HCT116 (cell line): Measurements from ENCODE around the gene CDK7. TPM values are rescaled to one million over a fixed set of nuclear protein-coding genes. Genes with fewer than 3 reads are reported as not detected.
A peak's percentile ranks its signal among the peaks of the same experiment; 100 is the strongest.

ENCODE experiments used
- ATAC-seq: fragments of 200-7000 bp; cut with Tn5 transposase; 2 replicates; pipeline ENCODE4 v1.9.1; 2020; ENCODE audit warnings: mild to moderate bottlenecking, moderate library complexity
- BruUV-seq: library from RNA; stranded (reverse); fragments of 400-500 nt; replicated peaks from 2 replicates; lab custom pipeline; 2021; lab: Mats Ljungman, UMichigan
- CTCF ChIA-PET: fragments of 300-600 bp; sonication (Branson Sonifier 250); formaldehyde crosslinking; loops from one replicate; lab custom pipeline; 2021; ENCODE audit warnings: antibody characterized with exemption; lab: Charles Lee
- POLR2A ChIA-PET: fragments of 300-600, 350-600 bp; sonication (Branson Sonifier 250); formaldehyde crosslinking; loops from one replicate; lab custom pipeline; 2021; ENCODE audit warnings: antibody characterized with exemption; lab: Charles Lee
- RAD21 ChIA-PET, 2 experiments: fragments of 300-600 bp; sonication (Branson Sonifier 250); formaldehyde crosslinking; loops; one replicate each; lab custom pipeline; 2023; ENCODE audit warnings: low total read pairs in 2 of 2; ENCODE audit not compliant: uncharacterized antibody in 2 of 2, unreplicated experiment in 2 of 2, low non-redundant PET in 1 of 2; lab: Charles Lee
- DNase-seq: peaks from one replicate; pipeline ENCODE4 v3.0.0-alpha.2; 2010; ENCODE audit warnings: low read depth, low spot score
- H2AFZ ChIP-seq: fragments of 200-600 bp; shearing (Covaris generic), sonication (generic); 2 replicates; pipeline ENCODE4 v1.6.1; 2017; ENCODE audit warnings: low read depth, mixed run types, mixed read lengths, antibody characterized with exemption, low read length; ENCODE audit not compliant: poor library complexity, severe bottlenecking
- H3K27ac ChIP-seq: 2 replicates; pipeline ENCODE4 v1.5.1; 2012; ENCODE audit warnings: low read depth, low read length
- H3K27me3 ChIP-seq: fragments of 200-600 bp; sonication (generic); 2 replicates; pipeline ENCODE4 v1.6.1; 2016; ENCODE audit warnings: mixed run types, low read length, mixed read lengths; ENCODE audit not compliant: insufficient read depth
- H3K36me3 ChIP-seq, 2 experiments: fragments of 200-500 bp in 1 of 2; fragments of 200-600 bp in 1 of 2; sonication (Bioruptor generic) in 1 of 2; sonication (generic) in 1 of 2; 2 replicates each; pipeline versions ENCODE4 v1.5.1 to v1.6.1; 2014 to 2016; ENCODE audit warnings: low read length in 2 of 2, inconsistent platforms in 1 of 2, mixed read lengths in 1 of 2, mixed run types in 1 of 2; ENCODE audit not compliant: insufficient read depth in 2 of 2, control insufficient read depth in 1 of 2
- H3K4me1 ChIP-seq, 2 experiments: fragments of 200-600 bp in 1 of 2; sonication (generic) in 1 of 2; 2 replicates each; pipeline versions ENCODE4 v1.5.1 to v1.6.1; 2012 to 2017; ENCODE audit warnings: low read length in 2 of 2, inconsistent platforms in 1 of 2, mild to moderate bottlenecking in 1 of 2, mixed read lengths in 1 of 2, mixed run types in 1 of 2, moderate library complexity in 1 of 2; ENCODE audit not compliant: insufficient read depth in 2 of 2, control insufficient read depth in 1 of 2
- H3K4me2 ChIP-seq: fragments of 200-600 bp; sonication (generic); 2 replicates; pipeline ENCODE4 v1.6.1; 2017; ENCODE audit warnings: mixed run types, low read length, mixed read lengths
- H3K4me3 ChIP-seq, 2 experiments: fragments of 200-600 bp in 1 of 2; sonication (generic) in 1 of 2; replicated peaks in 1 of 2; 2 replicates each; pipeline ENCODE4 v1.5.1; 2011 to 2016; ENCODE audit warnings: low read length in 2 of 2, control low read depth in 1 of 2, low read depth in 1 of 2, mild to moderate bottlenecking in 1 of 2, mixed read lengths in 1 of 2, mixed run types in 1 of 2
- H3K79me2 ChIP-seq: fragments of 200-600 bp; sonication (generic); 2 replicates; pipeline ENCODE4 v1.6.1; 2017; ENCODE audit warnings: mild to moderate bottlenecking, mixed run types, low read length, moderate library complexity, mixed read lengths; ENCODE audit not compliant: insufficient read depth
- H3K9ac ChIP-seq: fragments of 200-600 bp; sonication (generic); 2 replicates; pipeline ENCODE4 v1.6.1; 2016; ENCODE audit warnings: low read length, mixed read lengths
- H3K9me2 ChIP-seq: fragments of 200-600 bp; sonication (generic), shearing (Covaris generic); 2 replicates; pipeline ENCODE4 v1.6.1; 2017; ENCODE audit warnings: mixed run types, mild to moderate bottlenecking, moderate library complexity; ENCODE audit not compliant: insufficient read depth
- H3K9me3 ChIP-seq, 2 experiments: fragments of 200-500 bp in 1 of 2; fragments of 200-600 bp in 1 of 2; sonication (Bioruptor generic) in 1 of 2; sonication (generic) in 1 of 2; 2 replicates each; pipeline ENCODE4 v1.6.1; 2014 to 2017; ENCODE audit warnings: low read length in 2 of 2, mixed read lengths in 2 of 2, inconsistent platforms in 1 of 2, low read depth in 1 of 2, mild to moderate bottlenecking in 1 of 2, mixed run types in 1 of 2, moderate library complexity in 1 of 2; ENCODE audit not compliant: control insufficient read depth in 1 of 2, insufficient read depth in 1 of 2
- H4K20me1 ChIP-seq: fragments of 200-600 bp; sonication (generic), shearing (Covaris generic); 2 replicates; pipeline ENCODE4 v1.6.1; 2017; ENCODE audit warnings: mixed run types, mild to moderate bottlenecking, moderate library complexity; ENCODE audit not compliant: insufficient read depth
- CEBPB ChIP-seq: IDR thresholded peaks from 2 replicates; pipeline ENCODE4 v1.6.1; 2012; ENCODE audit warnings: low read depth
- EGR1 ChIP-seq: IDR thresholded peaks from 2 replicates; pipeline ENCODE4 v1.6.1; 2012; ENCODE audit warnings: low read depth
- ELF1 ChIP-seq: IDR thresholded peaks from 2 replicates; pipeline ENCODE4 v1.6.1; 2012; ENCODE audit warnings: low read depth, borderline replicate concordance
- EZH2 ChIP-seq: fragments of 200-600 bp; sonication (generic); IDR thresholded peaks from 2 replicates; pipeline ENCODE4 v1.6.1; 2017; ENCODE audit warnings: antibody characterized with exemption, mixed run types
- JUND ChIP-seq: IDR thresholded peaks from 2 replicates; pipeline ENCODE4 v1.6.1; 2012
- POLR2A ChIP-seq: IDR thresholded peaks from 2 replicates; pipeline ENCODE4 v1.7.0; 2011; ENCODE audit warnings: borderline replicate concordance; ENCODE audit not compliant: insufficient read depth, insufficient read length; ENCODE audit errors: extremely low read depth
- RAD21 ChIP-seq: IDR thresholded peaks from 2 replicates; pipeline ENCODE4 v1.6.1; 2012; ENCODE audit warnings: low read depth, mild to moderate bottlenecking
- REST ChIP-seq: IDR thresholded peaks from 2 replicates; pipeline ENCODE4 v1.6.1; 2012; ENCODE audit warnings: low read depth
- SIN3A ChIP-seq: IDR thresholded peaks from 2 replicates; pipeline ENCODE4 v1.6.1; 2012; ENCODE audit warnings: low read depth
- SRF ChIP-seq: IDR thresholded peaks from 2 replicates; pipeline ENCODE4 v1.6.1; 2012; ENCODE audit warnings: low read depth
- TCF7L2 ChIP-seq: IDR thresholded peaks from 2 replicates; pipeline ENCODE4 v1.7.0; 2011; ENCODE audit warnings: borderline replicate concordance, inconsistent platforms; ENCODE audit not compliant: insufficient read depth, insufficient read length; ENCODE audit errors: extremely low read depth
- ZFX ChIP-seq: fragments of 450-650 bp; IDR thresholded peaks from 2 replicates; pipeline ENCODE4 v1.6.1; 2017
- intact Hi-C: fragments of 100-400 bp; cut with micrococcal nuclease; formaldehyde crosslinking; loops from 2 replicates; pipeline ENCODE4 v1.10.0; 2022
- total RNA-seq: library from RNA; stranded (reverse); gene quantifications from one replicate; pipeline ENCODE4 v1.2.1, GENCODE V29; 2021; ENCODE audit not compliant: unreplicated experiment

Gene CDK7
- total RNA-seq, 1 experiment from 2014 or later, result 67.0 TPM

- 0 out of 2 replicates have a peak, but pooled peaks have one; percentile 1 for ATAC-seq
- POLR2A ChIA-PET, result interaction anchor here (1.5 kb wide), 1 partner anchor 22 kb away, joined by 4 read pairs; the partner anchor contains the start of gene CCNB1
- intact Hi-C loops, result loop anchor here (2.0 kb wide), 1 partner anchor 28 kb away; a partner anchor contains a TSS
- CTCF ChIA-PET, result no interaction called here
- Histone ChIP-seq H3K4me3 (peak overlapping the region; percentile 71 to 93), H3K79me2 (peaks cover 14% of the 10 kb centered on the region), H3K9me3 (no peaks in the 10 kb centered on the region), H3K9ac (peak overlapping the region; percentile 92), H3K27me3 (no peaks in the 10 kb centered on the region), H4K20me1 (no peaks in the 10 kb centered on the region), H2AFZ (peak overlapping the region; percentile 87), H3K27ac (peak overlapping the region; percentile 74), H3K9me2 (no peaks in the 10 kb centered on the region), H3K4me2 (peak overlapping the region; percentile 81), H3K36me3 (peaks cover 1 to 3% of the 10 kb centered on the region in 2 experiments; a peak in 2 of 4 replicates), H3K4me1 (peaks cover 2 to 14% of the 10 kb centered on the region in 2 experiments; a peak in 2 of 4 replicates)
- RAD21 ChIA-PET, result interaction anchor here in 1 of 2 experiments (0.6 kb wide), 1 partner anchor 58 kb away, joined by 3 read pairs; no protein-coding TSS in a partner anchor
- TF ChIP-seq ELF1 (no peak), CEBPB (no peak), POLR2A (no peak), RAD21 (no peak), JUND (no peak), EGR1 (no peak), ZFX (no peak), SIN3A (no peak), SRF (no peak), EZH2 (no peak), REST (no peak), TCF7L2 (no peak)
- BruUV-seq, result TSS peak; percentile 95
- DNase-seq, result no peak
Measured at GRCh38 chr5:69188811-69189161, 45.9 kb upstream of the CDK7 start.
